Suprapubic skin (tissue), 4 donors: Measurements from ENCODE around the gene MARS2.

Experiments used
- CTCF ChIP-seq, 2 donors: fragments of 200-600 bp in 1 of 2; fragments of 450-650 bp in 1 of 2; sonication (generic) in 1 of 2; IDR thresholded peaks; one replicate each; pipeline ENCODE4 v1.5.1; 2016 to 2019; ENCODE audit warnings: antibody characterized with exemption in 2 of 2, mild to moderate bottlenecking in 1 of 2, moderate library complexity in 1 of 2
- POLR2A ChIP-seq, 2 donors: fragments of 450-650 bp; IDR thresholded peaks; one replicate each; pipeline ENCODE4 v1.6.1; 2017; ENCODE audit warnings: antibody characterized with exemption in 2 of 2, mild to moderate bottlenecking in 2 of 2, moderate library complexity in 2 of 2
- POLR2AphosphoS5 ChIP-seq, 3 donors: sonication (generic); formaldehyde crosslinking; IDR thresholded peaks; one replicate each; pipeline ENCODE4 v1.6.1; 2017; ENCODE audit warnings: antibody characterized with exemption in 3 of 3

- TF ChIP-seq CTCF (IDR thresholded peaks at IDR 0.05) (no peak), POLR2A (IDR thresholded peaks at IDR 0.05) (no peak), POLR2AphosphoS5 (IDR thresholded peaks at IDR 0.05) (no peak)
Measured at GRCh38 chr2:197706839-197707207, 1.7 kb downstream of the MARS2 start.
